Measurements from ENCODE around the gene TSHZ1.

DNA sequence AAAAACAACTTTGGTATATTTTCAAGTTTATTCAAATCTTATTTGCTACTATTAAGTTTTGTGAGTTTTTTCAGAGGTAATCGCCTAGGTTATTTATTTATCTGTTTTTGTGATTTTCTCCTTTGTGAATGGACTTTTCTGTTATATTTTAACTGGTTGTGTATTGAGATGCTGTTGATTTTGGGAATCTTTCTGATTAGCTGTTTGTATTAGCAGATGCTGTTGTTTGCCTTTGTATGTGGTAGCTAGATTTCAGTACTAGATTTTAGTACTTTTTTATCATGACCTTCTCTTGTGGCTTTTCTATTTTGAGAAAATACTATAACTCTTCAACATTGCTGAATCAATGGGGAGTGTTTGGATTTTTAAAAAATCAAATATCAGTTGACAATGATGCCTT, 42.4 kb downstream of the TSHZ1 start:
- TF ChIP-seq, protein P1, sequence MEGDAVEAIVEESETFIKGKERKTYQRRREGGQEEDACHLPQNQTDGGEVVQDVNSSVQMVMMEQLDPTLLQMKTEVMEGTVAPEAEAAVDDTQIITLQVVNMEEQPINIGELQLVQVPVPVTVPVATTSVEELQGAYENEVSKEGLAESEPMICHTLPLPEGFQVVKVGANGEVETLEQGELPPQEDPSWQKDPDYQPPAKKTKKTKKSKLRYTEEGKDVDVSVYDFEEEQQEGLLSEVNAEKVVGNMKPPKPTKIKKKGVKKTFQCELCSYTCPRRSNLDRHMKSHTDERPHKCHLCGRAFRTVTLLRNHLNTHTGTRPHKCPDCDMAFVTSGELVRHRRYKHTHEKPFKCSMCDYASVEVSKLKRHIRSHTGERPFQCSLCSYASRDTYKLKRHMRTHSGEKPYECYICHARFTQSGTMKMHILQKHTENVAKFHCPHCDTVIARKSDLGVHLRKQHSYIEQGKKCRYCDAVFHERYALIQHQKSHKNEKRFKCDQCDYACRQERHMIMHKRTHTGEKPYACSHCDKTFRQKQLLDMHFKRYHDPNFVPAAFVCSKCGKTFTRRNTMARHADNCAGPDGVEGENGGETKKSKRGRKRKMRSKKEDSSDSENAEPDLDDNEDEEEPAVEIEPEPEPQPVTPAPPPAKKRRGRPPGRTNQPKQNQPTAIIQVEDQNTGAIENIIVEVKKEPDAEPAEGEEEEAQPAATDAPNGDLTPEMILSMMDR (conservative IDR thresholded peaks at IDR 0.05; ENCODE audit: low read length), result no peak
- TF ChIP-seq EZH2phosphoT487 (IDR thresholded peaks at IDR 0.05; ENCODE audit: borderline replicate concordance, low read depth, low read length), result no peak
